ENCODE measurements around the gene ARL8A.

ARL8A gene

GRCh38 chr1:202127061-202127460 is 17.5 kb downstream of the ARL8A start:
- Histone ChIP-seq H3K36me3 (ENCODE audit: control insufficient read depth, insufficient read depth, low read length) (no peaks in the 10 kb centered on the region), H3K4me3 (ENCODE audit: low read length) (no peak overlapping the region), H3K9me3 (ENCODE audit: control insufficient read depth, insufficient read depth, low read length) (no peaks in the 10 kb centered on the region), H3K27ac (ENCODE audit: low read length) (no peak overlapping the region), H3K27me3 (ENCODE audit: control insufficient read depth, insufficient read depth, low read length) (no peaks in the 10 kb centered on the region), H3K4me1 (ENCODE audit: control insufficient read depth, insufficient read depth, low read length) (0 out of 2 replicates have a peak, but pooled peaks cover 2% of the 10 kb centered on the region)
- no CpG with 5 or more reads among the region's 6 CpGs for WGBS (ENCODE audit: insufficient coverage, insufficient read length)
- DNase-seq (ENCODE audit: low read depth, low spot score), result no peak

- Histone ChIP-seq H3K4me3 (ENCODE audit: low read length) (no peak overlapping the region), H3K27me3 (ENCODE audit: control insufficient read depth, insufficient read depth, low read length) (no peaks in the 10 kb centered on the region), H3K4me1 (ENCODE audit: control insufficient read depth, insufficient read depth, low read length) (0 out of 2 replicates have a peak, but pooled peaks cover 2% of the 10 kb centered on the region), H3K36me3 (ENCODE audit: control insufficient read depth, insufficient read depth, low read length) (no peaks in the 10 kb centered on the region), H3K27ac (ENCODE audit: low read length) (no peak overlapping the region), H3K9me3 (ENCODE audit: control insufficient read depth, insufficient read depth, low read length) (no peaks in the 10 kb centered on the region)
- WGBS (ENCODE audit: insufficient coverage, insufficient read length), result no CpG with 5 or more reads among the region's 9 CpGs
- DNase-seq (ENCODE audit: low read depth, low spot score), result no peak
Observed at GRCh38 chr1:202126426-202126825, 18.1 kb downstream of the ARL8A start.

GRCh38 chr1:202125611-202126010 is 18.9 kb downstream of the ARL8A start:
- H3K36me3 ChIP-seq (ENCODE audit: control insufficient read depth, insufficient read depth, low read length), result no peaks in the 10 kb centered on the region
- no peak overlapping the region for H3K4me3 ChIP-seq (ENCODE audit: low read length)
- no peak for DNase-seq (ENCODE audit: low read depth, low spot score)
- no peak overlapping the region for H3K27ac ChIP-seq (ENCODE audit: low read length)
- 0 out of 2 replicates have a peak, but pooled peaks cover 2% of the 10 kb centered on the region for H3K4me1 ChIP-seq (ENCODE audit: control insufficient read depth, insufficient read depth, low read length)
- H3K9me3 ChIP-seq (ENCODE audit: control insufficient read depth, insufficient read depth, low read length), result no peaks in the 10 kb centered on the region
- no peaks in the 10 kb centered on the region for H3K27me3 ChIP-seq (ENCODE audit: control insufficient read depth, insufficient read depth, low read length)
- WGBS (ENCODE audit: insufficient coverage, insufficient read length), result no CpG with 5 or more reads among the region's 8 CpGs

DNA sequence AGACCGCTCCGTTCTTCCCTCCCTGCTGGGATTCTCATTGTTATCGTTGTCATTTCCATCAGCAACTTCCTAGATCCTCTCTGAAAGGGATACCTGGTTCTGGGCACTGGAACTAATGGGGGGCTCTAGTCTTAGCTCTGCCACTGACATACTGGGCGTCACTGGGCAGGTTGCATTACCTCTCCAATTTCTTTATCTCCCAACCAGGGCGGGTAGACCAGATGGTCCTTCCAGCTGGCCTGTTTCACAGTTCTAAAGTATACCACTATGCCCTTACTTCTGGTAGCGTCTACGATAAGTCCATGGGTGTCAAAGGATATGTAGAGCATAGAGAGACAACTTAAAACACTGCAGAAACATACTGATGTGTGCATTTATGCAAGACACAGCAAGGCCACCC is 20.4 kb downstream of the ARL8A start:
- no peaks in the 10 kb centered on the region for H3K27me3 ChIP-seq (ENCODE audit: control insufficient read depth, insufficient read depth, low read length)
- no peaks in the 10 kb centered on the region for H3K36me3 ChIP-seq (ENCODE audit: control insufficient read depth, insufficient read depth, low read length)
- H3K4me3 ChIP-seq (ENCODE audit: low read length), result no peak overlapping the region
- no peaks in the 10 kb centered on the region for H3K9me3 ChIP-seq (ENCODE audit: control insufficient read depth, insufficient read depth, low read length)
- WGBS (ENCODE audit: insufficient coverage, insufficient read length), result no CpG with 5 or more reads among the region's 7 CpGs
- H3K4me1 ChIP-seq (ENCODE audit: control insufficient read depth, insufficient read depth, low read length), result 0 out of 2 replicates have a peak, but pooled peaks cover 2% of the 10 kb centered on the region
- no peak overlapping the region for H3K27ac ChIP-seq (ENCODE audit: low read length)
- no peak for DNase-seq (ENCODE audit: low read depth, low spot score)

- H3K36me3 ChIP-seq (ENCODE audit: control insufficient read depth, insufficient read depth, low read length), result no peaks in the 10 kb centered on the region
- H3K4me1 ChIP-seq (ENCODE audit: control insufficient read depth, insufficient read depth, low read length), result 0 out of 2 replicates have a peak, but pooled peaks cover 2% of the 10 kb centered on the region
- no peaks in the 10 kb centered on the region for H3K9me3 ChIP-seq (ENCODE audit: control insufficient read depth, insufficient read depth, low read length)
- no peak overlapping the region for H3K4me3 ChIP-seq (ENCODE audit: low read length)
- no CpG with 5 or more reads among the region's 10 CpGs for WGBS (ENCODE audit: insufficient coverage, insufficient read length)
- DNase-seq (ENCODE audit: low read depth, low spot score), result no peak
- no peaks in the 10 kb centered on the region for H3K27me3 ChIP-seq (ENCODE audit: control insufficient read depth, insufficient read depth, low read length)
- H3K27ac ChIP-seq (ENCODE audit: low read length), result no peak overlapping the region
Observed at GRCh38 chr1:202123336-202123813, 21.2 kb downstream of the ARL8A start.

DNA sequence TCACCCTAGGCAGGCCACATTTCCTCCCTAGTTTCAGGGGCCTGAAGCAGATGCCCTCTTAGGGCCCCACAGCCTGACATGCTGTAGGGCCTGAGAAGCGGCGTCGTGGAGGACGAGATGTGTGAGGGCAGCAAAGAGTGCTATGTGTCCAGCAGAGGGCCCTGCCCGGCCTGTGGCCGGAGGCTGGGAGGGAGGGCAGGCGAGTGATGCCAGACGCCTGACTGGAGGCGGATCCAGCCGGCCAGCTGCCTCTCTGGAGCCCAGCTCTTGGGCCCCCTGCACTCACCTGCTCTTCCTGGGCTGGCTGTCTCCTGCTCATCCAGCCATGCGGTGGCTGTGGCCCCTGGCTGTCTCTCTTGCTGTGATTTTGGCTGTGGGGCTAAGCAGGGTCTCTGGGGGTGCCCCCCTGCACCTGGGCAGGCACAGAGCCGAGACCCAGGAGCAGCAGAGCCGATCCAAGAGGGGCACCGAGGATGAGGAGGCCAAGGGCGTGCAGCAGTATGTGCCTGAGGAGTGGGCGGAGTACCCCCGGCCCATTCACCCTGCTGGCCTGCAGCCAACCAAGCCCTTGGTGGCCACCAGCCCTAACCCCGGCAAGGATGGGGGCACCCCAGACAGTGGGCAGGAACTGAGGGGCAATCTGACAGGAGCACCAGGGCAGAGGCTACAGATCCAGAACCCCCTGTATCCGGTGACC is 21.8 kb downstream of the ARL8A start, which contains the start of gene GPR37L1:
TSS of gene GPR37L1 (plus strand) at position 279 of the 697 bp plus-strand sequence. CDS start at position 326, 47 bp downstream.
- Histone ChIP-seq H3K36me3 (ENCODE audit: control insufficient read depth, insufficient read depth, low read length) (no peaks in the 10 kb centered on the region), H3K27ac (ENCODE audit: low read length) (no peak within 1 kb of the TSS), H3K27me3 (ENCODE audit: control insufficient read depth, insufficient read depth, low read length) (no peaks in the 10 kb centered on the region), H3K4me3 (ENCODE audit: low read length) (no peak within 1 kb of the TSS), H3K4me1 (ENCODE audit: control insufficient read depth, insufficient read depth, low read length) (0 out of 2 replicates have a peak, but pooled peaks cover 2% of the 10 kb centered on the region), H3K9me3 (ENCODE audit: control insufficient read depth, insufficient read depth, low read length) (no peaks in the 10 kb centered on the region)
- WGBS (ENCODE audit: insufficient coverage, insufficient read length), result no CpG with 5 or more reads among the region's 19 CpGs
- peak; percentile 47 for DNase-seq (ENCODE audit: low read depth, low spot score)

- Histone ChIP-seq H3K9me3 (ENCODE audit: control insufficient read depth, insufficient read depth, low read length) (no peaks in the 10 kb centered on the region), H3K4me1 (ENCODE audit: control insufficient read depth, insufficient read depth, low read length) (0 out of 2 replicates have a peak, but pooled peaks cover 2% of the 10 kb centered on the region), H3K36me3 (ENCODE audit: control insufficient read depth, insufficient read depth, low read length) (no peaks in the 10 kb centered on the region), H3K4me3 (ENCODE audit: low read length) (no peak overlapping the region), H3K27ac (ENCODE audit: low read length) (no peak overlapping the region), H3K27me3 (ENCODE audit: control insufficient read depth, insufficient read depth, low read length) (no peaks in the 10 kb centered on the region)
- DNase-seq (ENCODE audit: low read depth, low spot score), result no peak
- no CpG with 5 or more reads among the region's 7 CpGs for WGBS (ENCODE audit: insufficient coverage, insufficient read length)
Observed at GRCh38 chr1:202121006-202121405, 23.5 kb downstream of the ARL8A start.

DNA sequence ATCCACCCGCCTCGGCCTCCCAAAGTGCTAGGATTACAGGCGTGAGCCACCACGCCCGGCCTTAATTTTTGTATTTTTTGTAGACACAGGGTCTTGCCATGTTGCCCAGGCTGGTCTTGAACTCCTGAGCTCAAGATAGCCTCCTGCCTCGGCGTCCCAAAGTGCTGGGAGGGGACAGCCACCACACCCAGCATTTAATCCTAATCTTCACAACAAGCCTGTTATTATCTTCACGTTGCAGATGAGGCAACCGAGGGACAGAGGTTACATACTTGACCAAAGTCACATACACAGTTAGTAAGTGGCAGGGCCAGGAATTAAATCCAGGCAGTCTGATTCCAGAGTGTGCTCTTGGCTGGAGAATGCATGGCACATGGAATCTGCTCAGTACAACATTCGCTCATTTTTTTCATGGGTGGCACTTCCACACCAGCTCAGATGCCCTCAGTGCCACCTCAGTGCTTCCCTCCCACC is 26.6 kb downstream of the ARL8A start:
- H3K4me1 ChIP-seq (ENCODE audit: control insufficient read depth, insufficient read depth, low read length), result 0 out of 2 replicates have a peak, but pooled peaks cover under 1% of the 10 kb centered on the region
- H3K4me3 ChIP-seq (ENCODE audit: low read length), result no peak overlapping the region
- no peak overlapping the region for H3K27ac ChIP-seq (ENCODE audit: low read length)
- H3K27me3 ChIP-seq (ENCODE audit: control insufficient read depth, insufficient read depth, low read length), result no peaks in the 10 kb centered on the region
- no peaks in the 10 kb centered on the region for H3K36me3 ChIP-seq (ENCODE audit: control insufficient read depth, insufficient read depth, low read length)
- WGBS (ENCODE audit: insufficient coverage, insufficient read length), result no CpG with 5 or more reads among the region's 10 CpGs
- no peaks in the 10 kb centered on the region for H3K9me3 ChIP-seq (ENCODE audit: control insufficient read depth, insufficient read depth, low read length)
- no peak for DNase-seq (ENCODE audit: low read depth, low spot score)

GRCh38 chr1:202116287-202116686 is 28.2 kb downstream of the ARL8A start:
- Histone ChIP-seq H3K4me1 (ENCODE audit: control insufficient read depth, insufficient read depth, low read length) (no peaks in the 10 kb centered on the region), H3K27ac (ENCODE audit: low read length) (no peak overlapping the region), H3K9me3 (ENCODE audit: control insufficient read depth, insufficient read depth, low read length) (no peaks in the 10 kb centered on the region), H3K27me3 (ENCODE audit: control insufficient read depth, insufficient read depth, low read length) (no peaks in the 10 kb centered on the region), H3K4me3 (ENCODE audit: low read length) (no peak overlapping the region), H3K36me3 (ENCODE audit: control insufficient read depth, insufficient read depth, low read length) (no peaks in the 10 kb centered on the region)
- DNase-seq (ENCODE audit: low read depth, low spot score), result no peak
- WGBS (ENCODE audit: insufficient coverage, insufficient read length), result no CpG with 5 or more reads among the region's 8 CpGs

DNA sequence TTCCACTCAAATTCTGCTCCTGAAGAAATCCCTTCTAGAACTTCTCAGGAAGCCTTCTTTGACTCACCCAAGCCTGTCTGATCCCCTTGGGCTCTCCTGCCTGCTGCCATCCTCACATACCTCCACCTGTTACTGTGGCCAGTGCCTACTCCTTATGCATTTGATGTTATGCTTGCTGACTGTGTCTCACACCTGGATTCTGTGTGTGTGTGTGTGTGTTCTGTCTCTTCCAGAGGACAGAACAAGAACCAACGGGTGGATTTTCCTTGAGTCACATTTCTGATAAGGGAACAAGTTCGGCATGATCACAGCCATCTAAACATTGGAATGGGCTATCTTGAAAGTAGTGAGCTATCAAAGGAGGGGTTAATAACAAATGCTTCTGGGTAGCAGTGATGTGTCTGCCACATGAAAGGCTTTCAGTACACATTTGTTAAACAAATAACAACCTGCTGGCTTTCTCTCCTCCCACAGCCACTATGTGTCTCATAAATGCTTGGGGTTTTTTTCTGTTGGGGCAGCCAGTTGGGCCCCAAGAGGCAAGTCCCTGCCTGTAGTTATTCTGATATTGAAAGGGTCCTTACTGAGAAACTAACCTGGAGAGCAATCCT is 30.7 kb downstream of the ARL8A start:
- Histone ChIP-seq H3K36me3 (ENCODE audit: control insufficient read depth, insufficient read depth, low read length) (no peaks in the 10 kb centered on the region), H3K27ac (ENCODE audit: low read length) (no peak overlapping the region), H3K9me3 (ENCODE audit: control insufficient read depth, insufficient read depth, low read length) (no peaks in the 10 kb centered on the region), H3K4me1 (ENCODE audit: control insufficient read depth, insufficient read depth, low read length) (no peaks in the 10 kb centered on the region), H3K4me3 (ENCODE audit: low read length) (no peak overlapping the region), H3K27me3 (ENCODE audit: control insufficient read depth, insufficient read depth, low read length) (no peaks in the 10 kb centered on the region)
- no CpG with 5 or more reads among the region's 2 CpGs for WGBS (ENCODE audit: insufficient coverage, insufficient read length)
- no peak for DNase-seq (ENCODE audit: low read depth, low spot score)
